ENCODE results near the gene OR1I1.
"Not testable (repeated sequence)": the region's sequence is repeated elsewhere in the genome, so short reads cannot be mapped to it uniquely, and the experiment has no call there.

The OR1I1 gene

GRCh38 chr19:15045506-15045905 lies 36.5 kb upstream of the OR1I1 start:
- POLR2A ChIA-PET (ENCODE audit: low non-redundant PET) = no interaction called here
- no peak for DNase-seq (ENCODE audit: low spot score)

GRCh38 chr19:15047680-15048079 lies 34.3 kb upstream of the OR1I1 start:
- H3K27ac ChIP-seq = no peak overlapping the region
- DNase-seq (ENCODE audit: low spot score) = no peak
- TF ChIP-seq CTCF (conservative IDR thresholded peaks at IDR 0.05; ENCODE audit: low read depth) = no peak
- ChIA-PET POLR2A (ENCODE audit: low non-redundant PET) (no interaction called here), CTCF (interaction anchor here (0.6 kb wide), 2 partner anchors 262 to 687 kb away, joined by 3 to 10 read pairs; no protein-coding TSS in a partner anchor)

More at GRCh38 chr19:15045506-15045905, 36.5 kb upstream of the OR1I1 start:
- TF ChIP-seq CTCF (conservative IDR thresholded peaks at IDR 0.05; ENCODE audit: low read depth) = no peak
- CTCF ChIA-PET = interaction anchor here (0.7 kb wide), 1 partner anchor 539 kb away, joined by 4 read pairs; no protein-coding TSS in a partner anchor
- no peak overlapping the region for H3K27ac ChIP-seq

- no peak for DNase-seq (ENCODE audit: low spot score)
- no peak for TF ChIP-seq CTCF (conservative IDR thresholded peaks at IDR 0.05; ENCODE audit: low read depth)
Observed at GRCh38 chr19:15048128-15048527, 33.9 kb upstream of the OR1I1 start.

GRCh38 chr19:15048885-15049541 lies 33.0 kb upstream of the OR1I1 start, which contains the start of gene CASP14:
TSS of gene CASP14 (plus strand) at chr19:15049480. CDS start at chr19:15052252, 2,772 bp downstream.
- CTCF ChIA-PET = no interaction called here
- POLR2A ChIA-PET (ENCODE audit: low non-redundant PET) = no interaction called here
- DNase-seq (ENCODE audit: low spot score) = no peak
- TF ChIP-seq CTCF (conservative IDR thresholded peaks at IDR 0.05; ENCODE audit: low read depth) = no peak
- no peak within 1 kb of the TSS for H3K27ac ChIP-seq

More at GRCh38 chr19:15048128-15048527, 33.9 kb upstream of the OR1I1 start:
- ChIA-PET CTCF (interaction anchor here (0.6 kb wide), 1 partner anchor 687 kb away, joined by 10 read pairs; no protein-coding TSS in a partner anchor), POLR2A (ENCODE audit: low non-redundant PET) (no interaction called here)
- H3K27ac ChIP-seq = no peak overlapping the region

- POLR2A ChIA-PET (ENCODE audit: low non-redundant PET) = no interaction called here
- H3K27ac ChIP-seq = no peak overlapping the region
- no peak for DNase-seq (ENCODE audit: low spot score)
- no peak for TF ChIP-seq CTCF (conservative IDR thresholded peaks at IDR 0.05; ENCODE audit: low read depth)
- CTCF ChIA-PET = no interaction called here
Observed at GRCh38 chr19:15050639-15051038, 31.4 kb upstream of the OR1I1 start.

GRCh38 chr19:15062036-15062435 lies 20.0 kb upstream of the OR1I1 start:
- CTCF ChIA-PET = no interaction called here
- POLR2A ChIA-PET (ENCODE audit: low non-redundant PET) = no interaction called here
- TF ChIP-seq CTCF (conservative IDR thresholded peaks at IDR 0.05; ENCODE audit: low read depth) = no peak
- no peak for DNase-seq (ENCODE audit: low spot score)
- no peak overlapping the region for H3K27ac ChIP-seq

GRCh38 chr19:15070386-15070785 lies 11.6 kb upstream of the OR1I1 start:
- POLR2A ChIA-PET (ENCODE audit: low non-redundant PET); CTCF ChIA-PET: not testable (repeated sequence)

More at GRCh38 chr19:15070386-15070785, 11.6 kb upstream of the OR1I1 start:
- H3K27ac ChIP-seq; DNase-seq (ENCODE audit: low spot score): not testable (repeated sequence)

Data from RWPE1 (cell line).